HCT116 (cell line): ENCODE measurements around the gene CPOX. TPM values are rescaled to one million over a fixed set of nuclear protein-coding genes. Genes with fewer than 3 reads are reported as not detected.

Experiments
- ATAC-seq: fragments of 200-7000 bp; cut with Tn5 transposase; 2 replicates; pipeline ENCODE4 v1.9.1; 2020; ENCODE audit warnings: mild to moderate bottlenecking, moderate library complexity
- BruUV-seq: library from RNA; stranded (reverse); fragments of 400-500 nt; replicated peaks from 2 replicates; lab custom pipeline; 2021; lab: Mats Ljungman, UMichigan
- CTCF ChIA-PET: fragments of 300-600 bp; sonication (Branson Sonifier 250); formaldehyde crosslinking; loops from one replicate; lab custom pipeline; 2021; ENCODE audit warnings: antibody characterized with exemption; lab: Charles Lee
- POLR2A ChIA-PET: fragments of 300-600, 350-600 bp; sonication (Branson Sonifier 250); formaldehyde crosslinking; loops from one replicate; lab custom pipeline; 2021; ENCODE audit warnings: antibody characterized with exemption; lab: Charles Lee
- RAD21 ChIA-PET, 2 experiments: fragments of 300-600 bp; sonication (Branson Sonifier 250); formaldehyde crosslinking; loops; one replicate each; lab custom pipeline; 2023; ENCODE audit warnings: low total read pairs in 2 of 2; ENCODE audit not compliant: uncharacterized antibody in 2 of 2, unreplicated experiment in 2 of 2, low non-redundant PET in 1 of 2; lab: Charles Lee
- DNase-seq: peaks from one replicate; pipeline ENCODE4 v3.0.0-alpha.2; 2010; ENCODE audit warnings: low read depth, low spot score
- H2AFZ ChIP-seq: fragments of 200-600 bp; shearing (Covaris generic), sonication (generic); 2 replicates; pipeline ENCODE4 v1.6.1; 2017; ENCODE audit warnings: low read depth, mixed run types, mixed read lengths, antibody characterized with exemption, low read length; ENCODE audit not compliant: poor library complexity, severe bottlenecking
- H3K27ac ChIP-seq: 2 replicates; pipeline ENCODE4 v1.5.1; 2012; ENCODE audit warnings: low read depth, low read length
- H3K27me3 ChIP-seq: fragments of 200-600 bp; sonication (generic); 2 replicates; pipeline ENCODE4 v1.6.1; 2016; ENCODE audit warnings: mixed run types, low read length, mixed read lengths; ENCODE audit not compliant: insufficient read depth
- H3K36me3 ChIP-seq, 2 experiments: fragments of 200-500 bp in 1 of 2; fragments of 200-600 bp in 1 of 2; sonication (Bioruptor generic) in 1 of 2; sonication (generic) in 1 of 2; 2 replicates each; pipeline versions ENCODE4 v1.5.1 to v1.6.1; 2014 to 2016; ENCODE audit warnings: low read length in 2 of 2, inconsistent platforms in 1 of 2, mixed read lengths in 1 of 2, mixed run types in 1 of 2; ENCODE audit not compliant: insufficient read depth in 2 of 2, control insufficient read depth in 1 of 2
- H3K4me1 ChIP-seq, 2 experiments: fragments of 200-600 bp in 1 of 2; sonication (generic) in 1 of 2; 2 replicates each; pipeline versions ENCODE4 v1.5.1 to v1.6.1; 2012 to 2017; ENCODE audit warnings: low read length in 2 of 2, inconsistent platforms in 1 of 2, mild to moderate bottlenecking in 1 of 2, mixed read lengths in 1 of 2, mixed run types in 1 of 2, moderate library complexity in 1 of 2; ENCODE audit not compliant: insufficient read depth in 2 of 2, control insufficient read depth in 1 of 2
- H3K4me2 ChIP-seq: fragments of 200-600 bp; sonication (generic); 2 replicates; pipeline ENCODE4 v1.6.1; 2017; ENCODE audit warnings: mixed run types, low read length, mixed read lengths
- H3K4me3 ChIP-seq, 2 experiments: fragments of 200-600 bp in 1 of 2; sonication (generic) in 1 of 2; replicated peaks in 1 of 2; 2 replicates each; pipeline ENCODE4 v1.5.1; 2011 to 2016; ENCODE audit warnings: low read length in 2 of 2, control low read depth in 1 of 2, low read depth in 1 of 2, mild to moderate bottlenecking in 1 of 2, mixed read lengths in 1 of 2, mixed run types in 1 of 2
- H3K79me2 ChIP-seq: fragments of 200-600 bp; sonication (generic); 2 replicates; pipeline ENCODE4 v1.6.1; 2017; ENCODE audit warnings: mild to moderate bottlenecking, mixed run types, low read length, moderate library complexity, mixed read lengths; ENCODE audit not compliant: insufficient read depth
- H3K9ac ChIP-seq: fragments of 200-600 bp; sonication (generic); 2 replicates; pipeline ENCODE4 v1.6.1; 2016; ENCODE audit warnings: low read length, mixed read lengths
- H3K9me2 ChIP-seq: fragments of 200-600 bp; sonication (generic), shearing (Covaris generic); 2 replicates; pipeline ENCODE4 v1.6.1; 2017; ENCODE audit warnings: mixed run types, mild to moderate bottlenecking, moderate library complexity; ENCODE audit not compliant: insufficient read depth
- H3K9me3 ChIP-seq, 2 experiments: fragments of 200-500 bp in 1 of 2; fragments of 200-600 bp in 1 of 2; sonication (Bioruptor generic) in 1 of 2; sonication (generic) in 1 of 2; 2 replicates each; pipeline ENCODE4 v1.6.1; 2014 to 2017; ENCODE audit warnings: low read length in 2 of 2, mixed read lengths in 2 of 2, inconsistent platforms in 1 of 2, low read depth in 1 of 2, mild to moderate bottlenecking in 1 of 2, mixed run types in 1 of 2, moderate library complexity in 1 of 2; ENCODE audit not compliant: control insufficient read depth in 1 of 2, insufficient read depth in 1 of 2
- H4K20me1 ChIP-seq: fragments of 200-600 bp; sonication (generic), shearing (Covaris generic); 2 replicates; pipeline ENCODE4 v1.6.1; 2017; ENCODE audit warnings: mixed run types, mild to moderate bottlenecking, moderate library complexity; ENCODE audit not compliant: insufficient read depth
- EGR1 ChIP-seq: IDR thresholded peaks from 2 replicates; pipeline ENCODE4 v1.6.1; 2012; ENCODE audit warnings: low read depth
- EZH2 ChIP-seq: fragments of 200-600 bp; sonication (generic); IDR thresholded peaks from 2 replicates; pipeline ENCODE4 v1.6.1; 2017; ENCODE audit warnings: antibody characterized with exemption, mixed run types
- FOSL1 ChIP-seq: IDR thresholded peaks from 2 replicates; pipeline ENCODE4 v1.6.1; 2012; ENCODE audit warnings: low read depth
- POLR2A ChIP-seq: IDR thresholded peaks from 2 replicates; pipeline ENCODE4 v1.7.0; 2011; ENCODE audit warnings: borderline replicate concordance; ENCODE audit not compliant: insufficient read depth, insufficient read length; ENCODE audit errors: extremely low read depth
- POLR2AphosphoS5 ChIP-seq: IDR thresholded peaks from 2 replicates; pipeline ENCODE4 v1.6.1; 2011; ENCODE audit warnings: mild to moderate bottlenecking, low read depth, low read length, moderate library complexity
- RAD21 ChIP-seq: IDR thresholded peaks from 2 replicates; pipeline ENCODE4 v1.6.1; 2012; ENCODE audit warnings: low read depth, mild to moderate bottlenecking
- REST ChIP-seq: IDR thresholded peaks from 2 replicates; pipeline ENCODE4 v1.6.1; 2012; ENCODE audit warnings: low read depth
- SIN3A ChIP-seq: IDR thresholded peaks from 2 replicates; pipeline ENCODE4 v1.6.1; 2012; ENCODE audit warnings: low read depth
- SP1 ChIP-seq: IDR thresholded peaks from 2 replicates; pipeline ENCODE4 v1.6.1; 2012; ENCODE audit warnings: low read depth
- SRF ChIP-seq: IDR thresholded peaks from 2 replicates; pipeline ENCODE4 v1.6.1; 2012; ENCODE audit warnings: low read depth
- ZFX ChIP-seq: fragments of 450-650 bp; IDR thresholded peaks from 2 replicates; pipeline ENCODE4 v1.6.1; 2017
- intact Hi-C: fragments of 100-400 bp; cut with micrococcal nuclease; formaldehyde crosslinking; loops from 2 replicates; pipeline ENCODE4 v1.10.0; 2022
- total RNA-seq: library from RNA; stranded (reverse); gene quantifications from one replicate; pipeline ENCODE4 v1.2.1, GENCODE V29; 2021; ENCODE audit not compliant: unreplicated experiment
- TF ChIP-seq, protein P1 (sequence below): IDR thresholded peaks from 2 replicates; pipeline ENCODE4 v1.6.1; 2011; ENCODE audit warnings: mild to moderate bottlenecking, low read length, moderate library complexity; ENCODE audit not compliant: insufficient replicate concordance; ENCODE audit errors: extremely low read depth
- TF ChIP-seq, protein P2 (sequence below): IDR thresholded peaks from 2 replicates; pipeline ENCODE4 v1.6.1; 2012

The CPOX gene
- total RNA-seq, 1 experiment from 2014 or later = 353 TPM

GRCh38 chr3:98536456-98537017 is 56.9 kb downstream of the CPOX start (continued):
- TF ChIP-seq, protein P1, sequence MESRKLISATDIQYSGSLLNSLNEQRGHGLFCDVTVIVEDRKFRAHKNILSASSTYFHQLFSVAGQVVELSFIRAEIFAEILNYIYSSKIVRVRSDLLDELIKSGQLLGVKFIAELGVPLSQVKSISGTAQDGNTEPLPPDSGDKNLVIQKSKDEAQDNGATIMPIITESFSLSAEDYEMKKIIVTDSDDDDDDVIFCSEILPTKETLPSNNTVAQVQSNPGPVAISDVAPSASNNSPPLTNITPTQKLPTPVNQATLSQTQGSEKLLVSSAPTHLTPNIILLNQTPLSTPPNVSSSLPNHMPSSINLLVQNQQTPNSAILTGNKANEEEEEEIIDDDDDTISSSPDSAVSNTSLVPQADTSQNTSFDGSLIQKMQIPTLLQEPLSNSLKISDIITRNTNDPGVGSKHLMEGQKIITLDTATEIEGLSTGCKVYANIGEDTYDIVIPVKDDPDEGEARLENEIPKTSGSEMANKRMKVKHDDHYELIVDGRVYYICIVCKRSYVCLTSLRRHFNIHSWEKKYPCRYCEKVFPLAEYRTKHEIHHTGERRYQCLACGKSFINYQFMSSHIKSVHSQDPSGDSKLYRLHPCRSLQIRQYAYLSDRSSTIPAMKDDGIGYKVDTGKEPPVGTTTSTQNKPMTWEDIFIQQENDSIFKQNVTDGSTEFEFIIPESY = no peak
- no peak for TF ChIP-seq SRF
- no peak for TF ChIP-seq SIN3A
- peak; percentile 62; the same call in 1 of the 2 replicates for TF ChIP-seq SP1
- TF ChIP-seq ZFX = no peak
- no peak for TF ChIP-seq POLR2A
- TF ChIP-seq, all 23 proteins: peak for 6

DNA sequence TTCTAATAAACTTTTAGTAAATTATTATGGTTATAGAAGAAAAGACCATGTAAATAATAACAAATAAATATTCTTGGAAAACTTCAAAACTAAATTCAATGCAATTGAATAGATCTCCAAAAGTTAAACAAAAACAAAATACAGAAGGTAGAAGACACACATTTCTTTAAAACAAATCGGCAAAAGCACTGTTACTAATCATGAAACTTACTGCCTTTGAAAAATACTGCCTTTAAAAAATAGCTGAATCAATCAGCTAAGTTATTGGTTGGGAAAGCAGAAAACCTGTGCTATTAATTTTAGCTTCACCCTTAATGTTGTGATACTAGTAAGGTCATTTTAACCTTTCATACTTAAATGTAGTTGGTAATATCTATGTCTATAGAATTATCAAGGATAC is 58.7 kb downstream of the CPOX start:
- no peaks in the 10 kb centered on the region for H3K9me3 ChIP-seq
- H3K27me3 ChIP-seq = no peaks in the 10 kb centered on the region
- H4K20me1 ChIP-seq = no peaks in the 10 kb centered on the region
- no TSS peak for BruUV-seq
- CTCF ChIA-PET = no interaction called here
- H3K4me1 ChIP-seq = peaks cover 71 to 92% of the 10 kb centered on the region in 2 experiments
- no peak overlapping the region for H2AFZ ChIP-seq
- RAD21 ChIA-PET = no interaction called here
- TF ChIP-seq EGR1 (no peak), SIN3A (no peak), RAD21 (no peak), REST (no peak), POLR2AphosphoS5 (no peak), FOSL1 (no peak), EZH2 (no peak), POLR2A (no peak), SP1 (no peak)
- TF ChIP-seq, protein P1 = no peak
- TF ChIP-seq, protein P2, sequence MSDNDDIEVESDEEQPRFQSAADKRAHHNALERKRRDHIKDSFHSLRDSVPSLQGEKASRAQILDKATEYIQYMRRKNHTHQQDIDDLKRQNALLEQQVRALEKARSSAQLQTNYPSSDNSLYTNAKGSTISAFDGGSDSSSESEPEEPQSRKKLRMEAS = no peak
- no peak for ATAC-seq
- no peak overlapping the region for H3K4me3 ChIP-seq
- DNase-seq = no peak
- POLR2A ChIA-PET = interaction anchor here (1.9 kb wide), 1 partner anchor 59 kb away, joined by 4 read pairs; the partner anchor contains the start of gene CPOX
- no peaks in the 10 kb centered on the region for H3K36me3 ChIP-seq
- peak overlapping the region; percentile 31; the same call in 1 of the 2 replicates for H3K9ac ChIP-seq
- H3K4me2 ChIP-seq = peak overlapping the region; percentile 32; the same call in 1 of the 2 replicates
- intact Hi-C loops = no loop called here
- H3K27ac ChIP-seq = peak overlapping the region; percentile 91; the same call in 1 of the 2 replicates
- H3K9me2 ChIP-seq = no peaks in the 10 kb centered on the region
- peaks cover 58% of the 10 kb centered on the region for H3K79me2 ChIP-seq
